Liver (tissue), 9 donors: Measurements from ENCODE around the gene MARK3. TPM values are rescaled to one million over a fixed set of nuclear protein-coding genes. Genes with fewer than 3 reads are reported as not detected.
A peak's percentile ranks its signal among the peaks of the same experiment; 100 is the strongest.

Source experiments
- DNase-seq: peaks from one replicate; pipeline ENCODE4 v3.0.0-alpha.2; 2017; ENCODE audit warnings: low spot score
- H3K27ac ChIP-seq, 2 donors: one replicate each; pipeline ENCODE4 v1.7.0; 2013; ENCODE audit warnings: inconsistent platforms in 2 of 2, low read length in 2 of 2, control low read depth in 1 of 2, low read depth in 1 of 2, mild to moderate bottlenecking in 1 of 2
- H3K27me3 ChIP-seq, 4 donors: one replicate each; pipeline versions ENCODE4 v1.6.1 to v1.7.0; 2013; ENCODE audit warnings: low read length in 3 of 4, inconsistent platforms in 1 of 4, mild to moderate bottlenecking in 1 of 4, moderate library complexity in 1 of 4; ENCODE audit not compliant: control insufficient read depth in 4 of 4, insufficient read depth in 4 of 4
- H3K36me3 ChIP-seq, 4 donors: one replicate each; pipeline versions ENCODE4 v1.6.1 to v1.7.0; 2013; ENCODE audit warnings: low read length in 3 of 4, mild to moderate bottlenecking in 3 of 4, low read depth in 1 of 4, moderate library complexity in 1 of 4; ENCODE audit not compliant: control insufficient read depth in 4 of 4, insufficient read depth in 3 of 4
- H3K4me1 ChIP-seq, 4 donors: one replicate each; pipeline versions ENCODE4 v1.6.1 to v1.7.0; 2013; ENCODE audit warnings: low read length in 3 of 4, mild to moderate bottlenecking in 3 of 4, moderate library complexity in 1 of 4; ENCODE audit not compliant: control insufficient read depth in 4 of 4, insufficient read depth in 4 of 4
- H3K4me3 ChIP-seq, 3 donors: one replicate each; pipeline versions ENCODE4 v1.6.1 to v1.7.0; 2013; ENCODE audit warnings: low read length in 3 of 3, control low read depth in 1 of 3, low read depth in 1 of 3, mild to moderate bottlenecking in 1 of 3
- H3K9ac ChIP-seq, 2 donors: one replicate each; pipeline ENCODE4 v1.7.0; 2013; ENCODE audit warnings: low read length in 2 of 2, mild to moderate bottlenecking in 2 of 2, moderate library complexity in 2 of 2, control low read depth in 1 of 2, low read depth in 1 of 2
- H3K9me3 ChIP-seq, 4 donors: one replicate each; pipeline versions ENCODE4 v1.6.1 to v1.7.0; 2013; ENCODE audit warnings: low read length in 3 of 4; ENCODE audit not compliant: control insufficient read depth in 4 of 4
- ATF3 ChIP-seq: IDR thresholded peaks from 2 replicates; pipeline ENCODE4 v1.6.1; 2016; ENCODE audit warnings: antibody characterized with exemption
- CTCF ChIP-seq: fragments of 150-350 bp; IDR thresholded peaks from 2 replicates; pipeline ENCODE4 v1.5.1; 2017; ENCODE audit warnings: improper control_type of control experiment, low read depth, low read length; ENCODE audit not compliant: missing input control
- EGR1 ChIP-seq, 2 donors: IDR thresholded peaks; 2 replicates each; pipeline ENCODE4 v1.6.1; 2016 to 2018; ENCODE audit warnings: antibody characterized with exemption in 2 of 2, low read depth in 2 of 2
- FOXA1 ChIP-seq: IDR thresholded peaks from 2 replicates; pipeline ENCODE4 v1.6.1; 2016; ENCODE audit warnings: antibody characterized with exemption
- FOXA2 ChIP-seq: IDR thresholded peaks from 2 replicates; pipeline ENCODE4 v1.6.1; 2016; ENCODE audit warnings: antibody characterized with exemption
- GABPA ChIP-seq, 2 donors: IDR thresholded peaks in 1 of 2; conservative IDR thresholded peaks in 1 of 2; 2 replicates each; pipeline ENCODE4 v1.6.1; 2016; ENCODE audit warnings: antibody characterized with exemption in 2 of 2, mild to moderate bottlenecking in 1 of 2, moderate library complexity in 1 of 2
- HNF4A ChIP-seq, 2 donors: conservative IDR thresholded peaks; 2 replicates each; pipeline ENCODE4 v1.6.1; 2016; ENCODE audit warnings: antibody characterized with exemption in 2 of 2, mild to moderate bottlenecking in 2 of 2
- HNF4G ChIP-seq: IDR thresholded peaks from 2 replicates; pipeline ENCODE4 v1.6.1; 2016; ENCODE audit warnings: antibody characterized with exemption
- MAX ChIP-seq: IDR thresholded peaks from 2 replicates; pipeline ENCODE4 v1.6.1; 2016; ENCODE audit warnings: antibody characterized with exemption
- RAD21 ChIP-seq, 2 donors: IDR thresholded peaks; 2 replicates each; pipeline ENCODE4 v1.6.1; 2016; ENCODE audit warnings: antibody characterized with exemption in 2 of 2, mild to moderate bottlenecking in 2 of 2
- REST ChIP-seq: IDR thresholded peaks from 2 replicates; pipeline ENCODE4 v1.6.1; 2016; ENCODE audit warnings: antibody characterized with exemption, mild to moderate bottlenecking
- RXRA ChIP-seq, 2 donors: IDR thresholded peaks; 2 replicates each; pipeline ENCODE4 v1.6.1; 2017 to 2018; ENCODE audit warnings: antibody characterized with exemption in 2 of 2, mild to moderate bottlenecking in 1 of 2
- SP1 ChIP-seq: IDR thresholded peaks from 2 replicates; pipeline ENCODE4 v1.6.1; 2018; ENCODE audit warnings: antibody characterized with exemption, mild to moderate bottlenecking
- YY1 ChIP-seq: IDR thresholded peaks from 2 replicates; pipeline ENCODE4 v1.6.1; 2016; ENCODE audit warnings: antibody characterized with exemption, mild to moderate bottlenecking
- ZBTB33 ChIP-seq: IDR thresholded peaks from 2 replicates; pipeline ENCODE4 v1.6.1; 2016; ENCODE audit warnings: antibody characterized with exemption
- WGBS: extraction: QIAGEN DNeasy Blood & Tissue Kit; methylation state at CpG from one replicate; pipeline ENCODE4 v1.1.7; 2013; 5-methylcytosine and 5-hydroxymethylcytosine counted together
- polyA plus RNA-seq, 2 donors: library from polyadenylated mRNA; stranded (reverse) in 1 of 2; unstranded in 1 of 2; fragments of 200-250 nt in 1 of 2; fragments of >200 nt in 1 of 2; fragmentation: Nextera tagmentation in 1 of 2; extraction: Ambion mirVana in 1 of 2; gene quantifications; one replicate each; pipeline versions ENCODE4 v1.2.1 to v1.2.3, GENCODE V29; 2013 to 2015
- total RNA-seq, 2 donors: library from RNA; depleted of rRNA; stranded (reverse); fragments of >200 nt; gene quantifications; one replicate each; pipeline ENCODE4 v1.2.3, GENCODE V29; 2014
- donor health status: healthy.
- donor health status: healthy.
- donor health status: healthy.
- donor health status: healthy.
- donor health status: healthy.

The MARK3 gene
- total and polyA plus RNA-seq, 4 donors = 14.1 to 86.0 (median 33.0) TPM

GRCh38 chr14:103528146-103528586, 143.0 kb downstream of the MARK3 start:
- no peaks in the 10 kb centered on the region for H3K27me3 ChIP-seq
- TF ChIP-seq FOXA2 = no peak
- TF ChIP-seq REST = no peak
- TF ChIP-seq RXRA (IDR thresholded peaks at IDR 0.05) = no peak
- no peak for TF ChIP-seq GABPA (IDR thresholded peaks at IDR 0.05 in 1 of 2, conservative IDR thresholded peaks at IDR 0.05 in 1 of 2)
- TF ChIP-seq RAD21 (IDR thresholded peaks at IDR 0.05) = no peak
- TF ChIP-seq CTCF = no peak
- no peak for TF ChIP-seq SP1
- TF ChIP-seq HNF4G = no peak
- no peak for TF ChIP-seq ATF3
- no peak for TF ChIP-seq MAX
- TF ChIP-seq ZBTB33 = no peak
- no peak for TF ChIP-seq FOXA1
- no peak for TF ChIP-seq HNF4A (conservative IDR thresholded peaks at IDR 0.05)
- TF ChIP-seq EGR1 (IDR thresholded peaks at IDR 0.05; ENCODE audit: low read depth in 2 of 2) = no peak
- no peak for TF ChIP-seq YY1
- peak overlapping the region; percentile 49 to 62 for H3K9ac ChIP-seq
- WGBS = 58% methylated on average over 10 of the region's 10 CpGs
- H3K9me3 ChIP-seq = no peaks in the 10 kb centered on the region
- H3K36me3 ChIP-seq = peaks cover 0 to 6% (median 2%) of the 10 kb centered on the region in 4 donors
- H3K4me1 ChIP-seq = peaks cover 15 to 68% (median 38%) of the 10 kb centered on the region in 4 donors
- peak overlapping the region; percentile 11 to 89 (median 64) for H3K4me3 ChIP-seq
- H3K27ac ChIP-seq = peak overlapping the region; percentile 75 to 84
- no peak for DNase-seq
